Skin of body (tissue), 2 donors: ENCODE results near the gene SMG9. TPM values are rescaled to one million over a fixed set of nuclear protein-coding genes. Genes with fewer than 3 reads are reported as not detected.
A peak's percentile ranks its signal among the peaks of the same experiment; 100 is the strongest.

Experiments
- DNase-seq: peaks from one replicate; lab custom pipeline; 2025; lab: John Stamatoyannopoulos, UW
- total RNA-seq: library from RNA; depleted of rRNA; stranded (reverse); fragments of >200 nt; gene quantifications from one replicate; pipeline ENCODE4 v1.2.3, GENCODE V29; 2014

The SMG9 gene
- total RNA-seq, 1 donor from 2014 or later, result 14.3 TPM

DNA sequence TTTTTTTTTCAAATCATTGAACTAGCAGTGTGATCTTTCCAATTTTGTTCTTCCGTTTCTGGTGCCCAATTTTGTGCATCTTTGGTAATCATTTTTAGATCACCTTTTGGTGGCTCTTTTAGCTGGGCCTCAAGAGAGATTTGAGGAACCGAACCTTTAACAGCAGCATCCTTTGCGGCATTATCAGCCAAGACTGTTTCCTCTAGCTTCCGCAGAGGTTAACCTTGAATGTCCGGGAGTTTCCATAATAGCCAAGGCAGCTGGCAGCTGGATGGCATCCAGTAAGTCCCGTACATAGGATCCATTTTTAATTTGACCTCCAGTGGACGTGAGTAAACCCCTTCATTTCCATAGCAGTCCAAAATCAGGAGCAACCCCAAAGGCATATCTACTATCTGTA lies 29.3 kb downstream of the SMG9 start:
- DNase-seq, result no peak

- DNase-seq, result no peak
These were observed 29.9 kb downstream of the SMG9 start for GRCh38 chr19:43724896-43725295.

- no peak for DNase-seq
These were observed 31.2 kb downstream of the SMG9 start for GRCh38 chr19:43723588-43723987.

DNA sequence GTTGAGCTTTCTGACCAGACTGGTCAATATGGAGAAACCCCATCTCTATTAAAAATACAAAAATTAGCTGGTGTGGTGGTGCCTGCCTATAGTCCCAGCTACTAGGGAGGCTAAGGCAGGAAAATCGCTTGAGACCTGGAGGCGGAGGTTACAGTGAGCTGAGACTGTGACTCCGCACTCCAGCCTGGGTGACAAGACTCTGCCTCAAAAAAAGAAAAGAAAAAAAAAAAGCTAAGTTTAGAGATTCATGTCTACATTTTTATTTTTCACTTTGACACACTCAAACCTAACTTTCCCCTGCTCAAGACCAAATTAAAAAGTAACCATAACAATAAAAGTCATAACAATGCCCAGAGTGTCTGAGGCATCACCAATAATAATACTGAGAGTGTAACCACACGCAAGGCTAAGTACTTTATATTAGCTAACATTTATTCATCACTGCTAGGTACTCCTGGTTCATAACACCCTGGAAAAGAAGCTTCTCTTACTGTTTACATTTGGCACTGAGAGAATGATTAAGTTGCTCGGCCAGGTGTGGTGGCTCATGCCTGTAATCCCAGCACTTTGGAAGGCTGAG lies 33.2 kb downstream of the SMG9 start:
- DNase-seq, result no peak

- no peak for DNase-seq
These were observed 33.8 kb downstream of the SMG9 start for GRCh38 chr19:43720936-43721335.

DNA sequence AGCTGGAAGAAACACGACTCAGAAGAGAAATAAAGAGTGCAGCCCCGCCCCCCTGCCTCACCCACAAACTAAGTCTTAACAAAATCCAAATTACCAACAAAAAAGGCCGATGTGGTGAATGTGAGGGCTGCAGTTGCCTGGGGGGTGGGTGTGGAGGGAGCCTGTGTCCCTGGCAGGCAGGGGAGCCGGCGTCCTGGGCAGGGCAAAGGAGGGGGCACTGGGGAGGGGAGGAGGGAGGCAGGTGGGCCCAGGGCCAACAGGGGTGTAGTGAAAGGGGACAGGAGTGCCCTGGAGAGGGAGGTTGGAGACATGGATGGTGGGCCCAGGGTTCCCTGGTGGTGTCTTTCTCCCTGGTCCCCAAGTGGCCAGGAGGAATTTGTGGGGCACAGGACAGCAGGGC lies 34.8 kb downstream of the SMG9 start:
- DNase-seq, result no peak

GRCh38 chr19:43719378-43719868 lies 35.3 kb downstream of the SMG9 start:
- no peak for DNase-seq

DNA sequence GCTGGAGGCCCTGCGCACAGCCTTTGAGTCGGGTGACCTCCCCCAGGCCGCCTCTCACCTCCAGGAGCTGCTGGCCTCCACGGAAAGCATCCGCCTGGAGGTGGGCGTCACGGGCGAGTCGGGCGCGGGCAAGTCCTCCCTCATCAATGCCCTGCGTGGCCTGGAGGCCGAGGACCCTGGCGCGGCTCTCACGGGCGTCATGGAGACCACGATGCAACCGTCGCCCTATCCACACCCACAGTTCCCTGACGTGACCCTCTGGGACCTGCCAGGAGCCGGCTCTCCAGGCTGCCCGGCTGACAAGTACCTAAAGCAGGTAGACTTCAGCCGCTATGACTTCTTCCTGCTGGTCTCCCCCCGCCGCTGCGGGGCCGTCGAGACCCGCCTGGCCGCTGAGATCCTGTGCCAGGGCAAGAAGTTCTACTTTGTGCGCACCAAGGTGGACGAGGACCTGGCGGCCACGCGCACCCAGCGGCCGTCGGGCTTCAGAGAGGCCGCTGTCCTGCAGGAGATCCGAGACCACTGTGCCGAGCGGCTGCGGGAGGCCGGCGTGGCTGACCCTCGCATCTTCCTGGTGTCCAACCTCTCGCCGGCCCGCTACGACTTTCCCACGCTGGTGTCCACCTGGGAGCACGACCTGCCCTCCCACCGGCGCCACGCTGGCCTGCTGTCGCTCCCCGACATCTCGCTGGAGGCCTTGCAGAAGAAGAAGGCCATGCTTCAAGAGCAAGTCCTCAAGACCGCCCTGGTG lies 36.0 kb downstream of the SMG9 start:
- no peak for DNase-seq

DNA sequence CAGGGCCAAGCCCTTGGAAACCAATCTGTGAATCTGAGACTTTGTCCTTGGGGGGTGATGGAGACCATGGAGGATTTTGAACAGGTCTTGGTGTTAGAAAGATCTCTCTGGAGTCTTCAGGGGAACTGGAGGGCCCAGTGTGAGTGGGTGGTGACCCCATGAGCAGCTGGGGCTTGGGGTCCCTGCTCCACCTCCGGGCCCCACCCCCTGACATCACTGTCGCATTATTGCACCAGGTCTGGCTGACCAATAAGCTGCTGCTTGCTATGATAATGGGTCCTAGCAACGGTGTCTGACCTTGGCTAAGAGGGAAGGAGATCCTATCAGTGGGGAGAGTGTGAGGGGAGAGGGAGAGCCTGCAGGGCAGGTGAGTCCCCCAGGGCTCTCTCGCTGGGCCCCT lies 39.0 kb downstream of the SMG9 start, which contains the start of gene IRGC:
Gene IRGC, plus strand, starts transcription at position 301 of the 400 bp plus-strand sequence. CDS start 2,483 bp downstream, outside the sequence.
- DNase-seq, result no peak

- no peak for DNase-seq
These were observed 41.6 kb downstream of the SMG9 start for GRCh38 chr19:43713208-43713607.

- no peak for DNase-seq
These were observed 42.9 kb downstream of the SMG9 start for GRCh38 chr19:43711751-43712355.

GRCh38 chr19:43708716-43709115 lies 46.0 kb downstream of the SMG9 start:
- DNase-seq, result no peak

GRCh38 chr19:43707158-43707712 lies 47.5 kb downstream of the SMG9 start:
- no peak for DNase-seq

DNA sequence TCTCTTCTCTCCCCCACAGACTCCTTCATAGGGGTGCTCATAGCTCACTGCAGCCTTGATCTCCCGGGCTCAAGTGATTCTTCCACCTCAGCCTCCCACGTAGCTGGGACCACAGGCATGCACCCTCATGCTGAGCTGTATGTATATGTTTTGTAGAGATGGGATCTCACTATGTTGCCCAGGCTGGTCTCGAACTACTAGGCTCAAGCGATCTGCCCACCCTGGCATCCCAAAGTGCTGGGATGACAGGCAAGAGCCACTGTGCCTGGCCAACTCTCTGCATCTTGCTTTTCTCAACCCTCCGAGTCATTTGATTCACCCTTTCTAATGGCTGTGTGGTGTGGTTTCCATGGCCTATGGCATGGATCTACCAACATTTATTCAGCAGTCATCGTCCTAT lies 49.0 kb downstream of the SMG9 start:
- no peak for DNase-seq

GRCh38 chr19:43704002-43704705 lies 50.6 kb downstream of the SMG9 start:
- no peak for DNase-seq

DNA sequence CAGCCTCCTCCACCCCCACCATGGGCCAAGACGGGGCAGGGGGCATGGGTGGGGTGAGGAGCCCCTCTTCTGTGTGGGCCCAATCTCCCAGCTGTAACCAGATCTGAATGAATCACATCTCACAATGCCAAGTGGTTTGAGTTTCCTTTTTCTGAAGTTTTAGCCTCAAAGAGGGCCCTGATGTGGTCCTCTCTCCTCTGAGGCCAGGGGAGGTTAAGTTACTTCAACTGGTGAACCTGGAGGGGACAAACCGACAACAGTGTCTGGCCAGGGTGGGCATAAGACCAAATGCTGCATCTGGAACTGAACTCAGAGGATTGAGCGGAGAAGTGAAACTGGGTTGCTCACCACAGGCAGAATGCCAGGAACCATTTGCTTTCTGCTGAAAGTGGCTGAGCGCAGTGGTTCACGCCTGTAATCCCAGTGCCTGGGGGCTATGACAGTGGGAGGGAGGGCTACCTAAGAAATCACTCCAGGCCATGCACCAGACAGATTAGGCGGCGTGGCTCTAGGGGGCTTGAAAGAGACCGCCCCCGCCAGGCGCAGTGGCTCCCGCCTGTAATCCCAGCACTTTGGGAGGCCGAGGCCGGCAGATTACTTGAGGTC lies 54.3 kb downstream of the SMG9 start:
- peak; percentile 9 for DNase-seq

- DNase-seq, result peak; percentile 21
These were observed 55.0 kb downstream of the SMG9 start for GRCh38 chr19:43699506-43700394.

DNA sequence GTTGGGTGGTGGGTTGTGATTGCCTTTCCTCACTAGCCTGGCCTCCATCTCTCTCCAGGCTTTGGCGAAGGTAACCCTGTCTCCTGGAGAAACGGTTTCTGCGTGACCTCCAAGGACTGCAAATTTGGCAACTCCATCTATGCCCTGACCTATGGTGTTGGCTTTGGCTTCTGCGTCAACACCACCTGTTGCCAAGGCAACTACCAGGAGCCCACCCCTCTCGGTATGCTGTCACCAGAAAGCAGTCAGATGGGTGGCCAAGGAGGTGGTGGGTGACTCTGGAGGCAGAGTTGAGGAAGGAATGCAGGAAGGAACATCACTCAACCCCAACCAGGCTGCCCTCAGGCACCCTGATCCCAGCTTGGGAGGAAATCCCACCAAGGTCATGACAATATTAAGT lies 57.5 kb downstream of the SMG9 start:
- DNase-seq, result no peak

- no peak for DNase-seq
These were observed 58.6 kb downstream of the SMG9 start for GRCh38 chr19:43695985-43696704.
